Effector CD8-positive, alpha-beta T cell (primary cell): ENCODE data around the gene ZNF516.

Experiments used
- DNase-seq: peaks from one replicate; lab custom pipeline; 2025; lab: John Stamatoyannopoulos, UW

The ZNF516 gene

GRCh38 chr18:76421685-76422078 is 73.4 kb downstream of the ZNF516 start:
- DNase-seq = no peak

- DNase-seq = no peak
Observed at GRCh38 chr18:76420898-76421684, 74.0 kb downstream of the ZNF516 start.

GRCh38 chr18:76419811-76420210 is 75.2 kb downstream of the ZNF516 start:
- no peak for DNase-seq

GRCh38 chr18:76416911-76417310 is 78.1 kb downstream of the ZNF516 start:
- no peak for DNase-seq

- no peak for DNase-seq
Observed at GRCh38 chr18:76414936-76415621, 80.0 kb downstream of the ZNF516 start.

GRCh38 chr18:76412818-76413565 is 82.0 kb downstream of the ZNF516 start:
- DNase-seq = no peak

GRCh38 chr18:76412010-76412817 is 82.8 kb downstream of the ZNF516 start:
- no peak for DNase-seq

GRCh38 chr18:76410660-76411417 is 84.2 kb downstream of the ZNF516 start:
- no peak for DNase-seq

GRCh38 chr18:76410033-76410432 is 85.0 kb downstream of the ZNF516 start:
- DNase-seq = no peak

GRCh38 chr18:76408480-76409067 is 86.5 kb downstream of the ZNF516 start:
- no peak for DNase-seq

GRCh38 chr18:76407681-76408080 is 87.4 kb downstream of the ZNF516 start:
- no peak for DNase-seq

- no peak for DNase-seq
Observed at GRCh38 chr18:76406791-76407190, 88.3 kb downstream of the ZNF516 start.

- DNase-seq = peak; percentile 31
Observed at GRCh38 chr18:76405681-76406356, 89.2 kb downstream of the ZNF516 start.

GRCh38 chr18:76405280-76405679 is 89.8 kb downstream of the ZNF516 start:
- DNase-seq = no peak

- no peak for DNase-seq
Observed at GRCh38 chr18:76404345-76404831, 90.7 kb downstream of the ZNF516 start.

GRCh38 chr18:76402026-76402990 is 92.7 kb downstream of the ZNF516 start:
- no peak for DNase-seq

- no peak for DNase-seq
Observed at GRCh38 chr18:76401498-76401897, 93.5 kb downstream of the ZNF516 start.

GRCh38 chr18:76399613-76400391 is 95.2 kb downstream of the ZNF516 start:
- no peak for DNase-seq
